Fibroblast of lung (primary cell): ENCODE data around the gene MSL3B.

Experiments used
- DNase-seq, 2 donors: peaks; one replicate each; pipeline versions ENCODE4 v3.0.0 to v3.0.0-alpha.2; 2010; ENCODE audit warnings: low read depth in 2 of 2
- H2AFZ ChIP-seq: 2 replicates; pipeline ENCODE4 v1.5.1; 2012; ENCODE audit warnings: low read length, control low read depth, inconsistent platforms
- H3K27ac ChIP-seq: 2 replicates; pipeline ENCODE4 v1.5.1; 2011; ENCODE audit warnings: low read length, control low read depth; ENCODE audit not compliant: insufficient read depth
- H3K27me3 ChIP-seq: 2 replicates; pipeline ENCODE4 v1.5.1; 2011; ENCODE audit warnings: mild to moderate bottlenecking, low read length; ENCODE audit not compliant: control insufficient read depth, insufficient read depth
- H3K36me3 ChIP-seq: 2 replicates; pipeline ENCODE4 v1.5.1; 2011; ENCODE audit warnings: low read length; ENCODE audit not compliant: control insufficient read depth, insufficient read depth
- H3K4me1 ChIP-seq: 2 replicates; pipeline ENCODE4 v1.5.1; 2011; ENCODE audit warnings: low read length; ENCODE audit not compliant: control insufficient read depth, insufficient read depth; ENCODE audit errors: extremely low read depth
- H3K4me2 ChIP-seq: 2 replicates; pipeline ENCODE4 v1.5.1; 2011; ENCODE audit warnings: low read length, control low read depth; ENCODE audit not compliant: insufficient read depth; ENCODE audit errors: extremely low read depth
- H3K4me3 ChIP-seq, 4 experiments: fragments of 200-600 bp in 1 of 4; sonication (generic) in 1 of 4; replicated peaks in 1 of 4; 2 replicates each; pipeline ENCODE4 v1.5.1; 2011 to 2016; ENCODE audit warnings: low read length in 4 of 4, low read depth in 3 of 4, mild to moderate bottlenecking in 3 of 4, control low read depth in 2 of 4, inconsistent platforms in 1 of 4, mixed read lengths in 1 of 4; ENCODE audit not compliant: insufficient read depth in 1 of 4; ENCODE audit errors: control extremely low read depth in 1 of 4
- H3K79me2 ChIP-seq: 2 replicates; pipeline ENCODE4 v1.5.1; 2012; ENCODE audit warnings: mild to moderate bottlenecking, low read length, inconsistent platforms; ENCODE audit not compliant: control insufficient read depth, insufficient read depth
- H3K9ac ChIP-seq: 2 replicates; pipeline ENCODE4 v1.5.1; 2011; ENCODE audit warnings: mild to moderate bottlenecking, low read length, control low read depth; ENCODE audit not compliant: insufficient read depth
- H3K9me3 ChIP-seq: 2 replicates; pipeline ENCODE4 v1.5.1; 2012; ENCODE audit warnings: low read depth, low read length; ENCODE audit not compliant: control insufficient read depth, insufficient read depth
- H4K20me1 ChIP-seq: 2 replicates; pipeline ENCODE4 v1.5.1; 2011; ENCODE audit warnings: low read length; ENCODE audit not compliant: control insufficient read depth, insufficient read depth; ENCODE audit errors: extremely low read depth
- CTCF ChIP-seq, 2 donors: IDR thresholded peaks in 1 of 2; conservative IDR thresholded peaks in 1 of 2; 1 replicate in 1 of 2; 2 replicates in 1 of 2; pipeline ENCODE4 v1.5.1; 2011 to 2012; ENCODE audit warnings: low read length in 2 of 2, control low read depth in 1 of 2, inconsistent platforms in 1 of 2, low read depth in 1 of 2, mild to moderate bottlenecking in 1 of 2
- EZH2 ChIP-seq: IDR thresholded peaks from 2 replicates; pipeline ENCODE4 v1.5.1; 2012; ENCODE audit warnings: low read length, control low read depth, mild to moderate bottlenecking; ENCODE audit errors: missing control alignments

Gene MSL3B

GRCh38 chr2:233853883-233854240 is 14.3 kb downstream of the MSL3B start:
- Histone ChIP-seq H3K79me2 (peaks cover 52% of the 10 kb centered on the region), H3K27me3 (no peaks in the 10 kb centered on the region), H3K9me3 (no peaks in the 10 kb centered on the region), H2AFZ (peak overlapping the region; percentile 79), H4K20me1 (no peaks in the 10 kb centered on the region), H3K4me2 (peak overlapping the region; percentile 74), H3K4me1 (peaks cover 6% of the 10 kb centered on the region), H3K4me3 (peak overlapping the region; percentile 78 to 87 (median 81)), H3K36me3 (peaks cover under 1% of the 10 kb centered on the region), H3K9ac (peak overlapping the region; percentile 57), H3K27ac (peak overlapping the region; percentile 81)
- TF ChIP-seq EZH2 = no peak
- no peak for DNase-seq

- Histone ChIP-seq H3K9ac (no peak overlapping the region), H3K36me3 (peaks cover 6% of the 10 kb centered on the region), H3K27me3 (no peaks in the 10 kb centered on the region), H2AFZ (peak overlapping the region; percentile 79), H3K79me2 (peaks cover 57% of the 10 kb centered on the region), H3K4me3 (peak overlapping the region; percentile 78 to 87 (median 81)), H3K4me1 (peaks cover 6% of the 10 kb centered on the region), H3K9me3 (no peaks in the 10 kb centered on the region), H3K27ac (peak overlapping the region; percentile 81), H4K20me1 (no peaks in the 10 kb centered on the region), H3K4me2 (peak overlapping the region; percentile 74)
- no peak for DNase-seq
- TF ChIP-seq EZH2 = no peak
- no peak for TF ChIP-seq CTCF (conservative IDR thresholded peaks at IDR 0.05 in 1 of 2, IDR thresholded peaks at IDR 0.05 in 1 of 2; ENCODE audit: low read depth in 1 of 2, low read length in 2 of 2)
These were observed 14.8 kb downstream of the MSL3B start for GRCh38 chr2:233853353-233853752.

- DNase-seq = no peak
- TF ChIP-seq EZH2 = no peak
- TF ChIP-seq CTCF (conservative IDR thresholded peaks at IDR 0.05 in 1 of 2, IDR thresholded peaks at IDR 0.05 in 1 of 2; ENCODE audit: low read depth in 1 of 2, low read length in 2 of 2) = no peak
- Histone ChIP-seq H3K27ac (no peak overlapping the region), H3K4me2 (peak overlapping the region; percentile 74), H3K4me1 (peaks cover 6% of the 10 kb centered on the region), H2AFZ (peak overlapping the region; percentile 81), H3K4me3 (peak overlapping the region; percentile 78 to 87 (median 81)), H3K79me2 (peaks cover 68% of the 10 kb centered on the region), H3K9ac (no peak overlapping the region), H3K27me3 (no peaks in the 10 kb centered on the region), H3K9me3 (no peaks in the 10 kb centered on the region), H4K20me1 (no peaks in the 10 kb centered on the region), H3K36me3 (peaks cover 10% of the 10 kb centered on the region)
These were observed 16.1 kb downstream of the MSL3B start for GRCh38 chr2:233852056-233852455.
